GM19193 (cell line): ENCODE data around the gene NEMP2.

Experiments
- POLR2A ChIP-seq: IDR thresholded peaks from 4 replicates; pipeline ENCODE4 v1.6.1; 2011; ENCODE audit not compliant: insufficient read depth, insufficient read length; ENCODE audit errors: extremely low read depth

The NEMP2 gene

GRCh38 chr2:190534310-190535120, at the start of gene NEMP2:
NEMP2 (minus strand) TSS chr2:190534722; CDS start chr2:190534655, 67 bp downstream.
- TF ChIP-seq POLR2A = peak; percentile 97

- TF ChIP-seq POLR2A = no peak
Observed at GRCh38 chr2:190583507-190584337, 49.2 kb upstream of the NEMP2 start.

- no peak for TF ChIP-seq POLR2A
Observed at GRCh38 chr2:190582736-190583506, 48.4 kb upstream of the NEMP2 start.

GRCh38 chr2:190582019-190582418, 47.5 kb upstream of the NEMP2 start:
- TF ChIP-seq POLR2A = no peak

DNA sequence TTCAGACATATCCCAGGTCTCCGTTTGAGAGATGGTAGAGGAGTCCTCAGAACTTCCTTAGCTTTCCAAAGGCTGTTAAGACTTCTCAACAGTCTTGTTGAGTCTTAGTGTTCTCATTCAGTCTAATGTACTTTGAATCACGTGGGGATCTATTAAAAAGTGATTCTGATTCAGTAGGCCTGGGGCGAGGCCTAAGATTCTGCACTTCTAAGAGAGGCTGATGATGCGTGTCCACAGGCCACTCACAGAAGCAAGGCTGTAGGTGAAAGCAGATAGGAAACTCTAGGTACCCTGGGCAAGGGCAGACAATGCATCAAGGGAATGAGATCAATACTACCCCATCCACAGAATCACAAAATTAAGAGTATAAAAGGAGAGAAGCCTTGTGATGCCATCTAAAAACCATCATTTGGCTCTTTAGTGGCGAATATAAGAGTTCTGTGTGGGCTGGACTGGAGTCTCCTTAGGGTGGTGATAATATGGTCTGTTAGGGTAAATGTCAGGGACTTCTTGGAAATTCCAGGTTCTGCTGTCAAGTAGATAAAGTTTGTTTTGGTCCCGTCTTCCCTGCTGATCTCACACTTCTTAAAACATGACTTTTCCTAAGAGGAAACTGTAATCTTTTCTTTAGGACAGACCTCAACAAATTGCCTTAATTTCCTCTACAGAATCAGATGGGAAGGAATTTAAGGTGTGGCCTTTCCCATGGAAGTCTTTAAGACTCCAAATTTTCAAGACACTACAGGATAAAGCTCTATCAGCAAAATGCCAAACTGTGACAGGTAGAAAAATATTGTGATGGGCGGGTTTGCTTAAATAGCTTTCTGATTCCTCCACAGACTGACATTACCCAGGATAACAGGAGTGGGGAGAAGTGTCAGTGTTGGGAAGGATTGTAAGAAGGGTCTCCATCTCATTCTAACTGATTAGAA, 45.7 kb upstream of the NEMP2 start:
- no peak for TF ChIP-seq POLR2A

- TF ChIP-seq POLR2A = no peak
Observed at GRCh38 chr2:190579058-190579410, 44.5 kb upstream of the NEMP2 start.

GRCh38 chr2:190578158-190579057, 43.9 kb upstream of the NEMP2 start:
- TF ChIP-seq POLR2A = no peak

- no peak for TF ChIP-seq POLR2A
Observed at GRCh38 chr2:190576573-190576972, 42.1 kb upstream of the NEMP2 start.

DNA sequence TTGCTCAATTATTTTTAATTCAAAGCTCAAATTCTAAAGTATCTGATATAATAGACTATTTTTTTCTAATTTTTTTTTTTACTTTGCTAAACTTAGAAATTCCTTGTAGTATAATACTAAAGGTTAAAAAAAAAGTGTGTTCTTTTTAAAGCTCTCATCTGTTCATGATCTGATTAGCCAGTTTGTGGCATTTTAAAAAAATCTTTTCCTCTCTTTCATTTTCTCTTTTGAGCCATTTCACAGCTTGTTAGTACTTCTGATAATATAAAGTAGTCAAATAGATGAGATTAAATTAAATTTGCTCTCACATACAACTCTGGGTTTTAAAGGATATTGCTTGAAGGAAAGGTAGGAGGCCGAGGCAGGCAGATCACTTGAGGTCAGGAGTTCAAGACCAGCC, 40.7 kb upstream of the NEMP2 start:
- no peak for TF ChIP-seq POLR2A

- TF ChIP-seq POLR2A = no peak
Observed at GRCh38 chr2:190574169-190574568, 39.6 kb upstream of the NEMP2 start.

DNA sequence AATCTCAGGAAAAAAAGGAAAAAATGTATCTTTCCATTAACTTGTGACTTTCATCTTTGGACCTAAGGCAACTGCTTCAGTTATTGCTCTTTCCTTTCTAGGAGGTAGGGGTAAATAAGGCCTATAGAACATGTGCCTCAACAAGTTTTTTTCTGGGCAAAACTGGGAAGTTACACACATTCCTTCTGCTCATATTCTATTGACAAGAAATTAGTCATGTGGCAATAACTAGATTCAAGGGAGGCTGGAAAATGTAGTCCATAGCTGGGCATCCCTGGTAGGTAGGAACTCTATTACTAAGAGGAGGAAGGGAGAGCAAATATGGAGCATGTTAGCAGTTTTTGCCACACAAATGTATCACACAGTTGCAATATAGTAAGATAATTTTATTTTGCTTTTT, 37.7 kb upstream of the NEMP2 start:
- no peak for TF ChIP-seq POLR2A

DNA sequence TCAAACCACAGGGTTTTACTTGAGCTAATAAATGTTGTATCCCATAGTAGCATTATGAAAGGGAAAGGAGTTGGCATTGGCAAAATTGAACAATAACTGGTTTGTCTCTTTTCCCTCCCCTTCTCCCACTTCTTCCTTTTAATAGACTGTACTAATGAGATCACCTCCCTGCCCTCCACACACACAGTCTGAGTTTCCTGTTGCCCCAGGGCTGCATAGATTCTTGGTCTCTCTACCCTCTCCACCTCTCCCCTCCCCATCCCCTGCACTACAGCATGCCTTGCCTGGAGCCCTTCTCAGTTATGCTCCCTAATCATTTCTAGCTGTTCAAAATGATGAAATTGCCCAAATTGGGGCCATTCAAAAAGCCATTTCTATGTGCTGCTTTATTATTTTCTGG, 37.2 kb upstream of the NEMP2 start:
- TF ChIP-seq POLR2A = no peak

- TF ChIP-seq POLR2A = no peak
Observed at GRCh38 chr2:190570871-190571270, 36.3 kb upstream of the NEMP2 start.
